ENCODE measurements around the gene BIRC2. TPM values are rescaled to one million over a fixed set of nuclear protein-coding genes. Genes with fewer than 3 reads are reported as not detected.

Gene BIRC2
- total RNA-seq, 1 donor from 2014 or later = 56.6 TPM

DNA sequence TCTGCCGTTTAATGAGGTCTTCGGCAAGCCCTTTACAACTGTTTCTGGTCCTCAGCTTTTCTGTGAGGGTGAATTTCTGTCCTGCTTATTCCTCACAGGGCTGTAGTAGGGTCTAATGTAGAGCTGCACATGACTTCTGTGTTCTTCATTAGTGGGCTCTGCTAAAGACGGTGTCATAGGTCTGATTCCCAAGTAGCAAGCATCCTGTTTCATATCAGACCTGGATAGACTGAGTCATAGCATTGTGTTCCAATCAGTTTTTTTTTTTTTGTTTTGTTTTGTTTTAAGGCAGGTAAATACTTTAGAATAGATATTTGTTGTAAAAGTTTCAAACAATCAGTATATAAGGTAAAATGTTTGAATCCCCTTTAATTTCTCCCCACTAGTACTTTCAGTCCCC is 35.4 kb downstream of the BIRC2 start:
- DNase-seq (ENCODE audit: low read depth) (peak; percentile 18), FAIRE-seq (no peak)
- TF ChIP-seq, protein P1, sequence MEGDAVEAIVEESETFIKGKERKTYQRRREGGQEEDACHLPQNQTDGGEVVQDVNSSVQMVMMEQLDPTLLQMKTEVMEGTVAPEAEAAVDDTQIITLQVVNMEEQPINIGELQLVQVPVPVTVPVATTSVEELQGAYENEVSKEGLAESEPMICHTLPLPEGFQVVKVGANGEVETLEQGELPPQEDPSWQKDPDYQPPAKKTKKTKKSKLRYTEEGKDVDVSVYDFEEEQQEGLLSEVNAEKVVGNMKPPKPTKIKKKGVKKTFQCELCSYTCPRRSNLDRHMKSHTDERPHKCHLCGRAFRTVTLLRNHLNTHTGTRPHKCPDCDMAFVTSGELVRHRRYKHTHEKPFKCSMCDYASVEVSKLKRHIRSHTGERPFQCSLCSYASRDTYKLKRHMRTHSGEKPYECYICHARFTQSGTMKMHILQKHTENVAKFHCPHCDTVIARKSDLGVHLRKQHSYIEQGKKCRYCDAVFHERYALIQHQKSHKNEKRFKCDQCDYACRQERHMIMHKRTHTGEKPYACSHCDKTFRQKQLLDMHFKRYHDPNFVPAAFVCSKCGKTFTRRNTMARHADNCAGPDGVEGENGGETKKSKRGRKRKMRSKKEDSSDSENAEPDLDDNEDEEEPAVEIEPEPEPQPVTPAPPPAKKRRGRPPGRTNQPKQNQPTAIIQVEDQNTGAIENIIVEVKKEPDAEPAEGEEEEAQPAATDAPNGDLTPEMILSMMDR (IDR thresholded peaks at IDR 0.05; ENCODE audit: insufficient read depth, low read length, severe bottlenecking) = no peak
- no peaks in the 10 kb centered on the region for H3K27me3 ChIP-seq (ENCODE audit: control insufficient read depth, insufficient read depth, low read length)
- no peak overlapping the region for H3K4me3 ChIP-seq (ENCODE audit: low read depth, low read length)
- H3K36me3 ChIP-seq (ENCODE audit: control insufficient read depth, insufficient read depth, low read length) = peaks cover 4% of the 10 kb centered on the region

GRCh38 chr11:102383839-102384238 is 36.8 kb downstream of the BIRC2 start:
- peaks cover 4% of the 10 kb centered on the region for H3K36me3 ChIP-seq (ENCODE audit: control insufficient read depth, insufficient read depth, low read length)
- H3K27me3 ChIP-seq (ENCODE audit: control insufficient read depth, insufficient read depth, low read length) = no peaks in the 10 kb centered on the region
- no peak overlapping the region for H3K4me3 ChIP-seq (ENCODE audit: low read depth, low read length)
- DNase-seq (ENCODE audit: low read depth) (no peak), FAIRE-seq (no peak)
- TF ChIP-seq, protein P1 (IDR thresholded peaks at IDR 0.05; ENCODE audit: insufficient read depth, low read length, severe bottlenecking) = no peak

DNA sequence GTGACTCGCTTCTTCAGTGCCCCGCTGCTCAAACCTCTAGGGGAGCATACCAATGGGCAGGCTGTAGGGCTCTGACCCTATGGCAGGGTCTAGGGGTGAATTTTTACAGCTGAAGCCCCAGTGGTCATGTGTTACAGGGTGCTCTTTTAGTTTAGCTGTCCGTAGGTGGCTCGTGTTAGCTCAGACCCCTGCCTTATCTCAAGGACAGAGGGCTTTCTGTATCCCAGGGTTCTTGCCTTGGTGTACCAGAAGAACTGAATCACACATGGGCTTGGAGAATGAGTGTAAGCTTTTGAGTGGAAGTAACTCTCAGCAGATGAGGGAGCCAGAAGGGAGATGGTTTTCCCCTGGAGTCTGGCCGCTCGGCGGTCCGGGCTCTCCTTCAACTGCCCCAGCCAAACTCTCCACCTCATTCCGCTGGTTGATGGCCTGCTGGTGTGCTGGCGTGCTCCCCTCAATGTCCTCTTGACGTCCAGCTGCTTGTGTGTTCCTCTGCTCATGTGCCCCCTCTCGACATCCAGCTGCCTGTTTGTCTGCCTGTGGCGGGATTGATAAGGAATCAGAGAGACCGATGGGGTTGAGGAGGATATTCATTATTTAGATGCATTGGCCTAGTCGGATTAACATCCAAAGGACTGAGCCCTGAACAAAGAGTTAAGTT is 37.5 kb downstream of the BIRC2 start:
- Histone ChIP-seq H3K4me3 (ENCODE audit: low read depth, low read length) (no peak overlapping the region), H3K27me3 (ENCODE audit: control insufficient read depth, insufficient read depth, low read length) (no peaks in the 10 kb centered on the region), H3K36me3 (ENCODE audit: control insufficient read depth, insufficient read depth, low read length) (peaks cover 4% of the 10 kb centered on the region)
- DNase-seq (ENCODE audit: low read depth) = no peak
- FAIRE-seq = peak; percentile 89
- TF ChIP-seq, protein P1 (IDR thresholded peaks at IDR 0.05; ENCODE audit: insufficient read depth, low read length, severe bottlenecking) = no peak

DNA sequence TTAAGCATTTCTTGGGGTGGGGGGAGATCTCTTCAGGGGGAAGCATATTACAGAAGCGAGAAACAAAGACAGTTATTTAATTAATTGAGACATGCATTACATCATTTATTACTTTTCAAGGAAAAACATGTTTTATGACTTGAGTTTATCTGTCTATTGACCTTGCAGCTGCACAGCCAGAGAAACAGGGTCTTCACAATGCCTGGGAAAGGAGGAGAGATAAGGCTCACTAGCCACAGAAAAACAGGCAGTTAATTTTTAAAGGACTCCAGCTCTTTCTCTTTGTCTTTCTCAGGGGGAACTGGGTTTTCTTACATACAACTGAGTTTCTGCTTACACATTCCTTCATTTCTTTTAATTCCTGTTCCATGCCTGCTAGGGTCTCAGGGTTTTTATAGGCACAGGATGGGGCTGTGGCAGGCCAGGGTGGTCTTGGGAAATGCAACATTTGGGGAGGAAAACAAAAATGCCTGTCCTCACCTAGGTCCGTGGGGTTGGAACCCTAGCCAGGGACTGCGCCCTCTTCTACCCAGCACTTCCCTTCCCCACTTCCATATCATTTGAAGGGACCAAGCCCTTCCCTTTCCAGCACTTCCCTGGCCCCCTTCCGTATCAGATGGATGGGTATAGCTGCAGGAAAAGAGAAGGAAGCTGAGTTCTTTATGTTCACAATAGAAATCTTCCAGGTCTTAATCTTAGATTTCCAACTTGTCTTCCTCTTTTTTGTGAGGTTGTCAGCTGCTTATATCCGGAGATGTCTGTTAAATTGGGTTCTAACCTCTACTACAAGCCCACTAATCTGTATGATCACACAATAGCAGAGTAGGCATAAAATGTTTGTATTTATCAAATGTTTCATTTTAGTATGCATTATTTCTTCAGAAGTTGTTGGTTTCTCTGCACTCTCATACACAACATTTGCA is 38.3 kb downstream of the BIRC2 start:
- TF ChIP-seq, protein P1 (IDR thresholded peaks at IDR 0.05; ENCODE audit: insufficient read depth, low read length, severe bottlenecking) = no peak
- DNase-seq (ENCODE audit: low read depth) = no peak
- H3K27me3 ChIP-seq (ENCODE audit: control insufficient read depth, insufficient read depth, low read length) = no peaks in the 10 kb centered on the region
- no peak for FAIRE-seq
- H3K36me3 ChIP-seq (ENCODE audit: control insufficient read depth, insufficient read depth, low read length) = peaks cover 2% of the 10 kb centered on the region
- no peak overlapping the region for H3K4me3 ChIP-seq (ENCODE audit: low read depth, low read length)

- FAIRE-seq = no peak
- peaks cover 5% of the 10 kb centered on the region for H3K36me3 ChIP-seq (ENCODE audit: control insufficient read depth, insufficient read depth, low read length)
Observed at GRCh38 chr11:102386136-102386734, 39.2 kb downstream of the BIRC2 start.

More at GRCh38 chr11:102386136-102386734, 39.2 kb downstream of the BIRC2 start:
- Histone ChIP-seq H3K27me3 (ENCODE audit: control insufficient read depth, insufficient read depth, low read length) (no peaks in the 10 kb centered on the region), H3K4me3 (ENCODE audit: low read depth, low read length) (no peak overlapping the region)
- DNase-seq (ENCODE audit: low read depth) = no peak
- TF ChIP-seq, protein P1 (IDR thresholded peaks at IDR 0.05; ENCODE audit: insufficient read depth, low read length, severe bottlenecking) = no peak

All from bronchial epithelial cell (primary cell).